GM20000 (cell line): ENCODE data around the gene DUSP22.

ENCODE experiments used
- DNase-seq: peaks from one replicate; pipeline ENCODE4 v3.0.0; 2012; ENCODE audit warnings: low spot score
- CTCF ChIP-seq: IDR thresholded peaks from 2 replicates; pipeline ENCODE4 v1.5.1; 2012; ENCODE audit warnings: mild to moderate bottlenecking, control low read depth; ENCODE audit errors: extremely low read depth, missing control alignments

The DUSP22 gene

GRCh38 chr6:314377-314776 is 22.1 kb downstream of the DUSP22 start:
- DNase-seq, result no peak
- no peak for TF ChIP-seq CTCF

- TF ChIP-seq CTCF, result no peak
- no peak for DNase-seq
These were observed 22.9 kb downstream of the DUSP22 start for GRCh38 chr6:315226-315625.

- no peak for TF ChIP-seq CTCF
- DNase-seq, result peak; percentile 75
These were observed 23.9 kb downstream of the DUSP22 start for GRCh38 chr6:315921-316752.

- DNase-seq, result no peak
- TF ChIP-seq CTCF, result no peak
These were observed 24.4 kb downstream of the DUSP22 start for GRCh38 chr6:316753-317038.

GRCh38 chr6:317060-317447 is 24.8 kb downstream of the DUSP22 start:
- TF ChIP-seq CTCF, result no peak
- no peak for DNase-seq

GRCh38 chr6:317448-318144 is 25.3 kb downstream of the DUSP22 start:
- TF ChIP-seq CTCF, result no peak
- DNase-seq, result no peak

- DNase-seq, result no peak
- TF ChIP-seq CTCF, result no peak
These were observed 26.1 kb downstream of the DUSP22 start for GRCh38 chr6:318243-318890.
